Measurements from ENCODE around the gene TNFRSF17. TPM values are rescaled to one million over a fixed set of nuclear protein-coding genes. Genes with fewer than 3 reads are reported as not detected.

The TNFRSF17 gene
- total RNA-seq, 4 donors from 2014 or later, result not detected

- Histone ChIP-seq H3K36me3 (no peaks in the 10 kb centered on the region), H3K27me3 (no peaks in the 10 kb centered on the region), H3K27ac (no peak overlapping the region), H3K9me3 (no peaks in the 10 kb centered on the region), H3K4me3 (no peak overlapping the region), H3K4me1 (peaks cover 0 to 3% of the 10 kb centered on the region in 2 donors)
- no peak for TF ChIP-seq POLR2A (IDR thresholded peaks at IDR 0.05)
- TF ChIP-seq CTCF (IDR thresholded peaks at IDR 0.05 in 4 of 5, conservative IDR thresholded peaks at IDR 0.05 in 1 of 5), result no peak
- intact Hi-C loops (cut with DNase I; ENCODE audit: low total_unique reads), result no loop called here
- in situ Hi-C loops (cut with MboI; ENCODE audit: low sequenced_read_pairs in 4 of 4), result no loop called here
- ATAC-seq (no peak), DNase-seq (no peak)
These were observed 21.6 kb downstream of the TNFRSF17 start for GRCh38 chr16:11986521-11987057.

- intact Hi-C loops (cut with DNase I; ENCODE audit: low total_unique reads), result no loop called here
- ATAC-seq (no peak), DNase-seq (no peak)
- in situ Hi-C loops (cut with MboI; ENCODE audit: low sequenced_read_pairs in 4 of 4), result no loop called here
- Histone ChIP-seq H3K36me3 (no peaks in the 10 kb centered on the region), H3K27ac (no peak overlapping the region), H3K9me3 (no peaks in the 10 kb centered on the region), H3K4me3 (no peak overlapping the region), H3K4me1 (peaks cover 0 to 3% of the 10 kb centered on the region in 2 donors), H3K27me3 (no peaks in the 10 kb centered on the region)
- TF ChIP-seq POLR2A (IDR thresholded peaks at IDR 0.05), result no peak
- TF ChIP-seq CTCF (IDR thresholded peaks at IDR 0.05 in 4 of 5, conservative IDR thresholded peaks at IDR 0.05 in 1 of 5), result no peak
These were observed 23.4 kb downstream of the TNFRSF17 start for GRCh38 chr16:11988258-11988978.

- intact Hi-C loops (cut with DNase I; ENCODE audit: low total_unique reads), result no loop called here
- Histone ChIP-seq H3K4me1 (peaks cover 0 to 10% of the 10 kb centered on the region in 2 donors), H3K36me3 (no peaks in the 10 kb centered on the region), H3K9me3 (no peaks in the 10 kb centered on the region), H3K27ac (no peak overlapping the region), H3K27me3 (no peaks in the 10 kb centered on the region), H3K4me3 (no peak overlapping the region)
- ATAC-seq (no peak), DNase-seq (no peak)
- no peak for TF ChIP-seq POLR2A (IDR thresholded peaks at IDR 0.05)
- no peak for TF ChIP-seq CTCF (IDR thresholded peaks at IDR 0.05 in 4 of 5, conservative IDR thresholded peaks at IDR 0.05 in 1 of 5)
- in situ Hi-C loops (cut with MboI; ENCODE audit: low sequenced_read_pairs in 4 of 4), result no loop called here
These were observed 25.8 kb downstream of the TNFRSF17 start for GRCh38 chr16:11990702-11991390.

- Histone ChIP-seq H3K9me3 (no peaks in the 10 kb centered on the region), H3K27me3 (no peaks in the 10 kb centered on the region), H3K36me3 (no peaks in the 10 kb centered on the region), H3K4me1 (peaks cover 8 to 18% of the 10 kb centered on the region in 2 donors), H3K4me3 (no peak overlapping the region), H3K27ac (no peak overlapping the region)
- in situ Hi-C loops (cut with MboI; ENCODE audit: low sequenced_read_pairs in 4 of 4), result no loop called here
- TF ChIP-seq POLR2A (IDR thresholded peaks at IDR 0.05) (no peak), CTCF (IDR thresholded peaks at IDR 0.05 in 4 of 5, conservative IDR thresholded peaks at IDR 0.05 in 1 of 5) (no peak)
- ATAC-seq (no peak), DNase-seq (no peak)
- intact Hi-C loops (cut with DNase I; ENCODE audit: low total_unique reads), result no loop called here
These were observed 27.1 kb downstream of the TNFRSF17 start for GRCh38 chr16:11992008-11992584.

Measured in gastrocnemius medialis (tissue), 4 donors.